Left lobe of liver (tissue), 2 donors: Measurements from ENCODE around the gene RANBP9. TPM values are rescaled to one million over a fixed set of nuclear protein-coding genes. Genes with fewer than 3 reads are reported as not detected.

Source experiments
- ATAC-seq: fragments of 200-7000 bp; cut with Tn5 transposase; one replicate; pipeline ENCODE4 v1.9.1; 2020; ENCODE audit warnings: mild to moderate bottlenecking, moderate library complexity
- DNase-seq: peaks from one replicate; pipeline ENCODE4 v3.0.0-alpha.2; 2020; ENCODE audit warnings: low spot score
- total RNA-seq: library from RNA; stranded (reverse); gene quantifications from one replicate; pipeline ENCODE4 v1.2.1, GENCODE V29; 2021
- donor health status: DM: no; HTN: no; CAD: no; lungs with moderate emphysema.
- donor health status: DM: no; HTN: yes; CAD: no.

Gene RANBP9
- total RNA-seq, 1 donor from 2014 or later: 15.5 TPM

DNA sequence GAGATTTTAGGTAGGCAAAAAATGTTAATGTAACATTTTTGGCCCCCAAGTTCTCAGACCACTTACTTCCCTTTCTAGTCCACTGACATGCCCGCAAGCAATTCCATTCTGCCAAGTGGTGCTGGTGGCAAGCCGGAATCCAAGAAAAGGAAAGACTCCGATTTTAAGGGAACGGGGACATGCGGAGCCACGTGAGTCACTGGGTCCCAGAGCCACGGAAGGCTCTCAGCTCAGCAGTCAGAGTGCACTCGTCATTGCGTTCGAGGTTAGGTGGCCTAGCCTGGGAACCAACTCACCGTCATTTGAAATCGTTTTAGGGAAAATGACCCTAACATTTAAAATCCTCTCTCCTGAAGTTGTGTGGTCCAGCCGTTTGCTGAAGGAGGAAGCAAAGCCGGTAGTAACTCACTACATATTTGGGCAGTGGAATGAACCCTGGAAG lies 137.9 kb downstream of the RANBP9 start:
- ATAC-seq (no peak), DNase-seq (no peak)

DNA sequence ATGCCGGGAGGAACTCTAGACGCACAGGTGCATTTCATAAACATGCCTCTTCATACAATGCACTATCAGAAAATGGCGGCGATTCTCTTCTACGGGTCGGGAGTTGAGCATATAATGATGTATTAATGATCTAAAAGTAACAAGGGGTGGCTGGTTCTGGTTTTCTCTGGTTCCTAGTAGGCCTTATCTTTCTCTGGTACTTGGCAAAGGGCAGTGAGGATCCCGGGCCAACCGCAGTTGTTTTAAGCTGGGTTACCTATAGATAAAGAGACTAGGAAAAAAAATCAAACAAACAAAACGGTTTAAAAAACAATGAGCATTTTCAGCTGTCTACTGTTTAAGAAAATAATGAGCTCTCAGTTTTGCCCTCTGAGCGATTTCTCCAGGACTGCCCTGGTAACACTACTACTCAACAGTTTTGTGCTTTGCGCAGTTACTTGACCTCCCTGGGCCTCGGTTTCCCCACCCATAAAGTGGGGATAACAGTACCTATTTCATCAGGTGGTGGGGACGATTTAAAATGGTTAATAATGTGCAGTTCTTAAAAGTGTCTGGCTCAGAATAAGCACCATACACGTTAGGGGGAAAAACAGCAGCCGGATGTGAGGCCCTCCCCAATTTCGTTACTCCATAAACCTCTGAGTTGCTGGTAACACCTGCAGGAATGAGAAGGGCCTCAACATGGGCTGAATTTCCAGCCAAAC lies 138.5 kb downstream of the RANBP9 start:
- DNase-seq: no peak
- no peak for ATAC-seq

- DNase-seq: no peak
- no peak for ATAC-seq
Measured at GRCh38 chr6:13572240-13572639, 139.4 kb downstream of the RANBP9 start.

Other genes with a start within 250 kb of the RANBP9 start
- 9.6 TPM for gene GFOD1, start 224.2 kb downstream of the RANBP9 start, total RNA-seq
- 22.5 TPM for gene SIRT5, start 137.2 kb downstream of the RANBP9 start, total RNA-seq
- 18.0 TPM for gene NOL7, start 96.5 kb downstream of the RANBP9 start, total RNA-seq
- gene MCUR1, start 102.7 kb upstream of the RANBP9 start, total RNA-seq: 18.1 TPM
- gene RNF182, start 213.1 kb upstream of the RANBP9 start, total RNA-seq: 0.05 TPM